Measurements from ENCODE around the gene RAB17. TPM values are rescaled to one million over a fixed set of nuclear protein-coding genes. Genes with fewer than 3 reads are reported as not detected.
A peak's percentile ranks its signal among the peaks of the same experiment; 100 is the strongest.

The RAB17 gene
- total RNA-seq, 1 donor from 2014 or later, result 6.1 TPM

GRCh38 chr2:237603049-237603717 is 12.6 kb upstream of the RAB17 start:
- no peak overlapping the region for H3K4me3 ChIP-seq (ENCODE audit: low read depth, low read length)
- no peak for TF ChIP-seq CTCF (conservative IDR thresholded peaks at IDR 0.05; ENCODE audit: low read depth, low read length)
- DNase-seq (ENCODE audit: low read depth), result no peak

- TF ChIP-seq CTCF (conservative IDR thresholded peaks at IDR 0.05; ENCODE audit: low read depth, low read length), result no peak
- H3K4me3 ChIP-seq (ENCODE audit: low read depth, low read length), result no peak overlapping the region
- no peak for DNase-seq (ENCODE audit: low read depth)
These were observed 11.9 kb upstream of the RAB17 start for GRCh38 chr2:237602409-237602808.

GRCh38 chr2:237601453-237602116 is 11.1 kb upstream of the RAB17 start:
- H3K4me3 ChIP-seq (ENCODE audit: low read depth, low read length), result no peak overlapping the region
- no peak for DNase-seq (ENCODE audit: low read depth)
- peak; percentile 18 for TF ChIP-seq CTCF (conservative IDR thresholded peaks at IDR 0.05; ENCODE audit: low read depth, low read length)

GRCh38 chr2:237600205-237600846 is 9.8 kb upstream of the RAB17 start:
- H3K4me3 ChIP-seq (ENCODE audit: low read depth, low read length), result no peak overlapping the region
- DNase-seq (ENCODE audit: low read depth), result no peak
- no peak for TF ChIP-seq CTCF (conservative IDR thresholded peaks at IDR 0.05; ENCODE audit: low read depth, low read length)

GRCh38 chr2:237599465-237600110 is 9.1 kb upstream of the RAB17 start:
- no peak for DNase-seq (ENCODE audit: low read depth)
- TF ChIP-seq CTCF (conservative IDR thresholded peaks at IDR 0.05; ENCODE audit: low read depth, low read length), result no peak
- H3K4me3 ChIP-seq (ENCODE audit: low read depth, low read length), result no peak overlapping the region

GRCh38 chr2:237598468-237599208 is 8.1 kb upstream of the RAB17 start:
- no peak overlapping the region for H3K4me3 ChIP-seq (ENCODE audit: low read depth, low read length)
- TF ChIP-seq CTCF (conservative IDR thresholded peaks at IDR 0.05; ENCODE audit: low read depth, low read length), result no peak
- DNase-seq (ENCODE audit: low read depth), result no peak

Data from epithelial cell of proximal tubule (primary cell).